Stimulated activated CD4-positive, alpha-beta T cell treated with anti-CD3 and anti-CD28 coated beads, Interleukin-4, amount 100 ng/mL, for 4 hours (primary cell): ENCODE measurements around the gene GSTO2.

Source experiments
- DNase-seq, 2 experiments: peaks; one replicate each; pipeline ENCODE4 v3.0.0-alpha.2; 2020

Gene GSTO2

DNA sequence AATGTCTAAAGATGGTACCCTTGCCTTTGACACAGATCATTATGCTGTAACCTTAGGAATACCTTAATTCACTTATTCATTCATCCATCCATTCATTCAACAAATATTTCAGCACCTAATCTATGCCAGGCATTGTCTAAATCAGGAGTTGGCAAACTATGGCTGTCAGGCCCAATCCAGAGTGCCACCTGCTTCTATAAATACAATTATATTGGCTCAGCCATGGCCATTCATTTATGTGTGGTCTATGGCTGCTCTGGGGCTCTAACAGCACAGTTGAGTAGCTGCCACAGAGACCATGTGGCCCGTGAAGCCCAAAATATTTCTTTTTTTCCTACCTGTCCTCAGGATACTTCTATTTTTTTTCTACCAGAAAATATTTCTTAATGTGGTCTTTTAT lies 75.2 kb downstream of the GSTO2 start:
- no peak for DNase-seq

DNA sequence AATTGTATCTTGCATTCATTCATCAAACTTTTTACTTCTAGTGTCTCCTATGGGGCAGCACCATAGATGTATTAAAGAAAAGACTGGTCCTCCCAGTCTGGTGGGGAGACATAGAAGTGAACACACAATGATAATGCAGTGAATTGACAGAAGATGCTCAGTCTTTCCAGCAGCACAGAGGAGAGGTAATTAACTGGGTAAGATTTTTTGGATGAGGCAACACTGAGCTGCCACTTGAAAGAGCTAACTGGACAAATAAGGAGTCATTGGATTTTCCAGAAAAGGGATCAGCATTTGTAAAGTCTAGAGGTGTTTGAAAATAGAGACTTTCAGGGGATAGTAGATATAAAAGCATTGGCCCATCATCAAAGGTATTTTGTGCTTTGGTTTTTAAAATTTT lies 76.5 kb downstream of the GSTO2 start:
- DNase-seq, result no peak

DNA sequence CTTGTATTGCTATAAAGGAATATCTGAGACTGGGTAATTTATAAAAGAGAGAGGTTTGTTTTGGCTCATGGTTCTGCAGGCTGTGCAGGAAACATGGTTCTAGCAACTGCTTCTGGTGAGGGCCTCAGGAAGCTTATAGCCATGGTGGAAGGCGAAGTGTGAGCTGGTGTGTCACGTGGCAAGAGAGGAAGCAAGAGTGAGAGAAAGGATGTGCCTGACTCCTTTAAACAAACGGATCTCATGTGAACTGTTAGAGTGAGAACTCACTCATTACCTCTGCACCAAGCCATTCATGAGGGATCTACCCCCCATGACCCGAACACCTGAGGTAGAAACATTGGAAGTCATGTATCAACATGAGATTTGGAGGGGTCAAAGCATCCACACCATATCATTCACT lies 77.0 kb downstream of the GSTO2 start:
- DNase-seq, result no peak

DNA sequence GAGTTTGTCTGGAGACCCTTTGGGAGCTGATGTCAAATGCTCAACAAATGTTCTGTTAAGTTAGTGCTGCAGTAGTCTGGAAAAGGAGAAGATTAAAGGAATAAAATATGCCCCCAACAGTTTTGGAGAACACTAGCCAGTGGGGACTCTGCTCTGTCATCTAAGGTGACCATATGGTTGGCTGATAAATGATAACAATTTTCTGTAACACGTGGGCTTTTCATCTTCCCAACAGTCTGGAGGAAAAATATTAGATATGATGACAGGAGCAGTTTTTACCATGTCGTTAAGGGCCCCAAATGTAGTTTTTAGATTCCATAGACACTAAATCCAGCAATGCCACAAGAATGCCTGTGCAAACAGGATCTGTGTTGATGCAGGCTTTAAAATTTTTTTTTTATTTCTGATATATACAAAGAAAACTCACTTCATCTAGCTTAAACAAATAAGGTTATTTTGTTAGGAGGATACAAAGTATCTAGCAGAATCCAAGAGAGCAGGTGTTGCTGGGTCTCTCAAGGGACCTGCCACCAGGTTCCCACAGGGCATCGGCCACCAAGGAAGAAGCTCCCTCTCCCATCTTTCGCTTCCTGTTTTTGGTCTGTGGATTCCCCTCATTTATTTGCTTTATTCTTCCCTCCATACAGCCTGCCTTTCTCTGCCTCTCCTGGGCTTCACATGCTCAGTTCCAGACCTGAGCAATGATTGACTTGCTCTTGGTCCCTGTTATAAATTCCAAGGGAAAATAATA lies 78.5 kb downstream of the GSTO2 start:
- no peak for DNase-seq

DNA sequence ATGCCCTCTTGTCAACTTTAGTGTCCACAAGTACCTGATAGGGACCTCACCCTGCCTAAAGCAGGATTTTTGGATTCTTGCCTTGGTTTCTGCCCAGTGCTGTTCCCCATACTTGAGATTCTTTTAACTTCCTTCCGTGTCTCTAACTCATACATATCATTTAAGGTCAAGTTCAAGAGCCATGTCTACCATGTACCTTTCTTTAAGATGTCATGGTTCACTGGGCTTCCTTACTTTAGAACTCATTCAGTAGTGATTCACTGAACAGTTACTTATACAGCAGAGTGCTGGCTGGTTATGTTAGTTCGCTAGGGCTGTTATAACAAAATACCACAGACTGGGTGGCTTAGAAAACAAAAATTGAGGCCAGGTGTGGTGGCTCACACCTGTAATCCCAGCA lies 79.6 kb downstream of the GSTO2 start:
- no peak for DNase-seq

DNA sequence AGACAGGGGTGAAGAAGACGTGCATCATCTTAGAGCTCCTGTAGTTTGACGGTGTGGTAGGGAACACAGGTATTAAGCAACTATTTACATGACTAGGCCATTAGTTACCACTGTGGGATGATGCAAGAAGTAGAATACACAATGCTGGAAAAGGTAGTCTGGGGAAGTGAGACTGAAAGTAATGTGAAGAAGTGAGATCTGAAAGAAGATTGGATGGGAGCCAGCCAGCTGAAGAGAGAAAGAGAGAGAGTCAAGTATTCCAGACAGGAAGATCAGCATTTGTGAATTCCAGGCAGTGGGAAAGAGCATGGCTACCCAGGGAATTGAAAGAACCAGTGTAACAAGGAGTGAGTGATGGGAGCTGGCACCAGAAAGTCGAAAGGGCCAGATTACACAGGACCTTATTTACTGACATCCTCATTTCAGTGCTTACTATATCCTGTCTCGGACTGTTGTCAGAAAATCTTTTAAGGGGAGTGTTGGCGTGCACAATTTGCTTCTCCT lies 80.7 kb downstream of the GSTO2 start:
- DNase-seq, result no peak

DNA sequence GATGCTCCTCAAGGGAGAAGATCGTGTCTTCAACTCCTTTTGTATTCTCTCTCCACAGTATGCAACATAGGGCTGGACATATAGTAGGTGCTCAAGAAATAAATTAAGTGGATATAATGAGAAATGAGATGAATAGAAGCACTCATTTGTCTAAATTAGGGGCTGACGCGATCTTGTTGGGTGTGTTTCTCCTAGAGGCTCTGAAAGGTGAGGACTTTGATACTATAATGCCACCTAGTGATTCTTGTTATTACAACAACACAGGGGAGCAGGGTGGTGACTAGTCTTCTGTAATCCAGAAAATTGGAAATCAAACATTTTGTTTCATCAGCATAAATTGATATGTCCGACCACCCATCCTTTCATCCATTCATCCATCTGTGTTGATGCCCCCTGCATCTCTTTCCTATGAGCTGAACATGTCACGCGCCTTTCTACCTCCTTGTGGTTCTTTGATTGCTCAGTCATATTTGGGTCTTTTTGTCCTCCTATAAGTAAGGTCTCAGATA lies 81.2 kb downstream of the GSTO2 start:
- no peak for DNase-seq

DNA sequence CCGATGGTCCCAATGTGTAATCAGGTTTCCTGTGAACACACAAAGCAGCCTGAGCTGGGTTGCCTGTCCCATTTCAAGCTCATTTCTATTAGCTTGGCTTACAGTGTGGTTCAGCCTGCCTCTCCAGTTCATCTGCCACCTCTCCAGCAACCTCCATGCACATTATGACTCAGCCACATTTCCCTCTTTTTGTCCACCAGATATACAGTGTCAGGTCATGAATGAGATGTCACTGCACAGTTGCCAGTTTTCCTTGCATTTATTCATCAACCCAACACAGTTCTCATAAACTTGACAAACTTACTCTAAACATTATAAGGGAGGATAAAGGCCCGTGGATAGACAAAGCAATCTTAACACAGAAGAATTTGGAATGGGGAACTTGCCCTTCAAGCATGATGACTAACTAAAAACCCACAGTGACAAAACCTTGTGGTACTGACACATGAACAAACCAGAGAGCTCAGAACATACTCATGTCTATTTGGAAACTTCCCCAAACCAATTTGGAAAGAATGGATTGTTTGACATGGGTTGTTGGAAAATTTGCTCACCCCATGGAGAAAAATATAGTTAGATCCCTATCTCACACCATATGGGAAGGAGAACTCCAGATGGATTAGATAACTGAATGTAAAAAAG lies 82.2 kb downstream of the GSTO2 start:
- DNase-seq, result no peak

DNA sequence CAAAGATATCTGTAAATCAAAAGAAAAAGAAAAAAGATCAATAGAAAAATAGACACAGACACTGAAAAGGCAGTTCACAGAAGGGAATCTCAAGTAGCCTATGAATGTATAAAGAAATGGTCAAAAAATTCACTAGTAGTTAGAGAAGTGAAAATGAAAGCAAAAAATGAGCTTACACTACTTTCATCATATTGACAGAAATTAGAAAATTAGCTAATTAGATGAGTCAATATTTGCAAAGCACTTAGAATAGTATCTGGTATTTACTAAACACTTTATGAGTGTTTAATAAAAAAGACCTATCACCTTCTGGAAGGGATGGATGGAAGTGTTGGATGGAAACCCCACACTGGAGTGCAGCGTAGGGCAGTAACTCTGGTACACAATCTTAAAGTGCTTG lies 82.9 kb downstream of the GSTO2 start:
- DNase-seq, result no peak

DNA sequence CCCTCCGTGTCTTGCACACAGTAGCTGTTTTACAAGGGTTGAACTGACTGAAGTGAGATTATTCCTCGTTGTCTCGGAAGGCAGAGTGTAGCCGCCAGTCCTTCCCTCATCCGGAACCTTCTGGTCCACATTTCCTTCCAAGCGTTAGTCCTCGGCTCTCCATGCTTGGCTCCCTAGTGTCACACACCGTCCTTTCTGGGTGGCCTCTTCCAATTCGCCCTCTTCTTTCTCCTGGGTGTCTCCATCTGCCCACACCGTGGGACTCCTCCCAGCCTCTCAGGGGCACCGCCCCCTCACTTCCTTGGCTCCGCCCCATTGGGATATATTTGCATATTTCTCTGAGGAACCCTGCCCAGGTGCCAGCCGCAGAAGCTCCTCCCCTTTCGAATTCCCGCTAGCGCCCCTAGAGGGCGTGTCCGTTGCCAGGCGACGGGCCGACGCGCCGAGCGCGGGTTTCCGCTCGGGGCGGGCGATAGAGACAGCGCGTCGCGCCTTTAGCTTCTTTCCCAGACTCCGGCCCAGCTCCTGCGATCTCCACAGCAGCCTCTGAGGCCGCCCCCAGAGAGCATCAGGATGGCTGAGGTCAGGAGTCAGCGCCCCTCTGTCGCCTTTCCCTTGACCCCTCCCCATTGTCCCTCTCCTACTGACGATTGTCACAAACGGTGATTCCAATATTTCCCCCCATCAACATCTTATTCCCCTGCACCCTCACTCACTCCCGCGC lies 84.5 kb downstream of the GSTO2 start, which contains the start of gene CFAP58:
Gene CFAP58, plus strand, starts transcription at position 509 of the 724 bp plus-strand sequence. Its CDS starts 65 bp downstream, at position 574.
- DNase-seq, result peak; percentile 84 to 91
